Vagina (tissue), 2 donors: Measurements from ENCODE around the gene LDLRAD4. TPM values are rescaled to one million over a fixed set of nuclear protein-coding genes. Genes with fewer than 3 reads are reported as not detected.
"Not testable (repeated sequence)": the region's sequence is repeated elsewhere in the genome, so short reads cannot be mapped to it uniquely, and the experiment has no call there.

ENCODE experiments used
- DNase-seq, 2 donors: peaks; one replicate each; pipeline ENCODE4 v3.0.0-alpha.2; 2017; ENCODE audit errors: extremely low spot score in 2 of 2
- H3K27ac ChIP-seq: fragments of 200-600 bp; sonication (generic); one replicate; pipeline ENCODE4 v1.5.1; 2019
- H3K27me3 ChIP-seq: fragments of 200-600 bp; sonication (generic); one replicate; pipeline ENCODE4 v1.5.1; 2019
- H3K36me3 ChIP-seq, 2 donors: fragments of 200-600 bp; sonication (generic); one replicate each; pipeline ENCODE4 v1.5.1; 2017 to 2019
- H3K4me1 ChIP-seq: fragments of 200-600 bp; sonication (generic); one replicate; pipeline ENCODE4 v1.5.1; 2019
- H3K4me3 ChIP-seq, 2 donors: fragments of 200-600 bp; sonication (generic); 1 replicate in 1 of 2; 2 replicates in 1 of 2; pipeline ENCODE4 v1.5.1; 2016 to 2019
- H3K9me3 ChIP-seq: fragments of 200-600 bp; sonication (generic); one replicate; pipeline ENCODE4 v1.5.1; 2019
- POLR2A ChIP-seq, 2 donors: fragments of 450-650 bp; IDR thresholded peaks; one replicate each; pipeline ENCODE4 v1.6.1; 2017; ENCODE audit warnings: antibody characterized with exemption in 2 of 2, mild to moderate bottlenecking in 2 of 2, moderate library complexity in 2 of 2
- POLR2AphosphoS5 ChIP-seq, 2 donors: sonication (generic); formaldehyde crosslinking; IDR thresholded peaks; one replicate each; pipeline ENCODE4 v1.9.0; 2017; ENCODE audit warnings: antibody characterized with exemption in 2 of 2, mild to moderate bottlenecking in 2 of 2, low read depth in 1 of 2; ENCODE audit not compliant: insufficient read depth in 1 of 2
- intact Hi-C: fragments of 100-400 bp; cut with DNase I; formaldehyde crosslinking; loops from one replicate; pipeline ENCODE4 v1.15.1; 2023
- total RNA-seq: library from RNA; depleted of rRNA; stranded (reverse); fragments of >200 nt; gene quantifications from one replicate; pipeline ENCODE4 v1.2.3, GENCODE V29; 2016
- TF ChIP-seq, protein P1 (sequence below), 3 experiments: fragments of 450-650 bp in 2 of 3; fragments of 200-600 bp in 1 of 3; sonication (generic) in 1 of 3; IDR thresholded peaks; one replicate each; pipeline ENCODE4 v1.5.1; 2017 to 2019; ENCODE audit warnings: antibody characterized with exemption in 3 of 3, mild to moderate bottlenecking in 2 of 3, moderate library complexity in 2 of 3

LDLRAD4 gene
- total RNA-seq, 1 donor from 2014 or later = 24.3 TPM

DNA sequence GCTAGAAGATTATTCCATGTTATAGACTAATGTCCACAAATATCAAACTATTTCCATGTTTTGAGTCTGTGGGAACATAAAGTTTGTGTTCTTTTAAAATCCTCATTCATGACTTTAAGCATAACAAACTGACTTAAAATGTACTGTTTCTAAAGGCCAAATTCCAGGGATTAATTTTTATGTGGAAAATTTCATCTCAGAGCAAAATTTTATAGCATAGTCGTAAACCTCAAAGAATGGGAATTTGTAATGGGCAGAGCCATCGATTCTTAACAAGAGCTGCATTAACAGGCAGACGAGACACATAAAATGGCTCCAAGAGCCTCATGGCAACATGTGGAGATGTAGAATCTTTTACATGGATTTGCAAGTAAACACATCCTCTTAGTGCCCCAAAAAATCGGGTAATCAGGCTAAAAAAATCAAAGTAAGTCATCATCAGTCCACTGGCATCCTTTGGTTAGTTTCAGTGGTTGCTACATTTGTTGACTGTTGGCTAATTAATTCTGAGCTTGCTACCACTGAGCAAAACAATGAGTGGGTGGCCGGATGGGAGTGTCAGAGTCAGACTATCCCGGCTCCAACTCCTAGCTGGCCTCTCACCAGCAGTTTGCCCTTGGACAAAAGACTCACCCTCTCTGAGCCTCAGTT lies 388.2 kb downstream of the LDLRAD4 start:
- H3K9me3 ChIP-seq = no peaks in the 10 kb centered on the region
- no peak overlapping the region for H3K4me3 ChIP-seq
- peaks cover 15% of the 10 kb centered on the region for H3K4me1 ChIP-seq
- no peaks in the 10 kb centered on the region for H3K27me3 ChIP-seq
- no peak overlapping the region for H3K27ac ChIP-seq
- no peak for DNase-seq
- no peaks in the 10 kb centered on the region for H3K36me3 ChIP-seq
- TF ChIP-seq POLR2A (IDR thresholded peaks at IDR 0.05) = no peak
- TF ChIP-seq POLR2AphosphoS5 (IDR thresholded peaks at IDR 0.05; ENCODE audit: insufficient read depth in 1 of 2, low read depth in 1 of 2) = no peak
- TF ChIP-seq, protein P1, sequence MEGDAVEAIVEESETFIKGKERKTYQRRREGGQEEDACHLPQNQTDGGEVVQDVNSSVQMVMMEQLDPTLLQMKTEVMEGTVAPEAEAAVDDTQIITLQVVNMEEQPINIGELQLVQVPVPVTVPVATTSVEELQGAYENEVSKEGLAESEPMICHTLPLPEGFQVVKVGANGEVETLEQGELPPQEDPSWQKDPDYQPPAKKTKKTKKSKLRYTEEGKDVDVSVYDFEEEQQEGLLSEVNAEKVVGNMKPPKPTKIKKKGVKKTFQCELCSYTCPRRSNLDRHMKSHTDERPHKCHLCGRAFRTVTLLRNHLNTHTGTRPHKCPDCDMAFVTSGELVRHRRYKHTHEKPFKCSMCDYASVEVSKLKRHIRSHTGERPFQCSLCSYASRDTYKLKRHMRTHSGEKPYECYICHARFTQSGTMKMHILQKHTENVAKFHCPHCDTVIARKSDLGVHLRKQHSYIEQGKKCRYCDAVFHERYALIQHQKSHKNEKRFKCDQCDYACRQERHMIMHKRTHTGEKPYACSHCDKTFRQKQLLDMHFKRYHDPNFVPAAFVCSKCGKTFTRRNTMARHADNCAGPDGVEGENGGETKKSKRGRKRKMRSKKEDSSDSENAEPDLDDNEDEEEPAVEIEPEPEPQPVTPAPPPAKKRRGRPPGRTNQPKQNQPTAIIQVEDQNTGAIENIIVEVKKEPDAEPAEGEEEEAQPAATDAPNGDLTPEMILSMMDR (IDR thresholded peaks at IDR 0.05) = no peak
- intact Hi-C loops = no loop called here

- H3K4me1 ChIP-seq = peaks cover 20% of the 10 kb centered on the region
- H3K27ac ChIP-seq, H3K36me3 ChIP-seq, intact Hi-C loops, H3K9me3 ChIP-seq, H3K27me3 ChIP-seq, H3K4me3 ChIP-seq: not testable (repeated sequence)
- DNase-seq = peak in 1 of 2 donors; percentile 60
Measured at GRCh38 chr18:13608024-13608562, 389.5 kb downstream of the LDLRAD4 start.

DNA sequence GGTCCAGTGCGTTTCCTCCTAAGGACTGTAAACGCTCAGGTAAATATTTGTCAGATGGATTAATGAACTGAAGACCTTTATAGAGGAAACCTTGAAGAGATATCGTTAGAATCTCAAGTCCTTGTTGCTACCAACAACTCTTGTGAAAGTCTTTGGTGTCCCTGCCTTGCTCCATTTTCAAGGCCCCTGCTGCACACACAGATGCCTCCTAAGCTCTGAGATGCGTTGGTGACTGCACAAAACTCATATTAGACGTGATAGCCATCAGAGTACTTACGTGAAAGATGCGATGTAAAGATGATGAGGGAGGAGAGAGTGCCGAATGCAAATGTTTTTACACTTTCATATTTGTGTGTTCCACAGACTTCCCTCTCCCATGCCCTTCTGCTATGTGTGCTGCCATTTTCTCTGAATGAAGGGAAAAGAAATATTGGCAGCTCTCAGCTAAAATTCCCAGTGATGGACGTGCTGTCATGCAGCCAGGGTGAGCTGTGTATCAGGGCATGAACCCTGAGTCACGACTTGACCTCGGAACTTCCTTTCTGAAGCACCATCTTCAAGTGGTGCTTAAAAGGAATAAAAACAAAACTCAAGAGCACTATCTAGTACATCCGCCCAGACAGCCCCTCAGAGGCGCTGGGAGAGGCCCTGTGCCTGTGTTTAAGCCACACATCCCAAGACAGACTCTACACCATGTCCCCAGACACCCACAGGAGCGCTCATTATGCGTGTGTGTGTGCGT lies 390.4 kb downstream of the LDLRAD4 start:
- H3K27me3 ChIP-seq = no peaks in the 10 kb centered on the region
- no peaks in the 10 kb centered on the region for H3K36me3 ChIP-seq
- H3K4me3 ChIP-seq = no peak overlapping the region
- peaks cover 20% of the 10 kb centered on the region for H3K4me1 ChIP-seq
- DNase-seq = no peak
- TF ChIP-seq, protein P1 (IDR thresholded peaks at IDR 0.05) = no peak
- TF ChIP-seq POLR2AphosphoS5 (IDR thresholded peaks at IDR 0.05; ENCODE audit: insufficient read depth in 1 of 2, low read depth in 1 of 2) (no peak), POLR2A (IDR thresholded peaks at IDR 0.05) (no peak)
- no peaks in the 10 kb centered on the region for H3K9me3 ChIP-seq
- intact Hi-C loops = no loop called here
- no peak overlapping the region for H3K27ac ChIP-seq

GRCh38 chr18:13610555-13611141 lies 392.1 kb downstream of the LDLRAD4 start:
- TF ChIP-seq, protein P1 (IDR thresholded peaks at IDR 0.05) = no peak
- TF ChIP-seq POLR2AphosphoS5 (IDR thresholded peaks at IDR 0.05; ENCODE audit: insufficient read depth in 1 of 2, low read depth in 1 of 2) = peak in 1 of 2 donors; percentile 25
- TF ChIP-seq POLR2A (IDR thresholded peaks at IDR 0.05) = no peak
- H3K4me1 ChIP-seq = peaks cover 29% of the 10 kb centered on the region
- peak in 1 of 2 donors; percentile 86 for DNase-seq
- no peaks in the 10 kb centered on the region for H3K9me3 ChIP-seq
- no peaks in the 10 kb centered on the region for H3K27me3 ChIP-seq
- intact Hi-C loops = loop anchor here (10.0 kb wide), 1 partner anchor 66 kb away; no protein-coding TSS in a partner anchor
- peak overlapping the region; percentile 37 to 40 for H3K4me3 ChIP-seq
- H3K36me3 ChIP-seq = no peaks in the 10 kb centered on the region
- peak overlapping the region; percentile 74 for H3K27ac ChIP-seq

- H3K36me3 ChIP-seq = no peaks in the 10 kb centered on the region
- TF ChIP-seq POLR2A (IDR thresholded peaks at IDR 0.05) (no peak), POLR2AphosphoS5 (IDR thresholded peaks at IDR 0.05; ENCODE audit: insufficient read depth in 1 of 2, low read depth in 1 of 2) (no peak)
- TF ChIP-seq, protein P1 (IDR thresholded peaks at IDR 0.05) = no peak
- H3K9me3 ChIP-seq = no peaks in the 10 kb centered on the region
- H3K27ac ChIP-seq = peak overlapping the region; percentile 74
- intact Hi-C loops = loop anchor here (10.0 kb wide), 1 partner anchor 66 kb away; no protein-coding TSS in a partner anchor
- H3K4me1 ChIP-seq = peaks cover 29% of the 10 kb centered on the region
- H3K4me3 ChIP-seq = peak overlapping the region; percentile 37 to 40
- H3K27me3 ChIP-seq = no peaks in the 10 kb centered on the region
- peak in 1 of 2 donors; percentile 82 for DNase-seq
Measured at GRCh38 chr18:13611142-13611600, 392.6 kb downstream of the LDLRAD4 start.
